Upper lobe of left lung (tissue), 4 donors: ENCODE measurements around the gene UBE3B.

Experiments
- POLR2A ChIP-seq, 4 donors: fragments of 450-650 bp; IDR thresholded peaks; one replicate each; pipeline ENCODE4 v1.5.1; 2016 to 2017; ENCODE audit warnings: antibody characterized with exemption in 4 of 4, mild to moderate bottlenecking in 2 of 4
- POLR2AphosphoS5 ChIP-seq, 2 donors: sonication (generic); formaldehyde crosslinking; IDR thresholded peaks; one replicate each; pipeline ENCODE4 v1.5.1; 2017; ENCODE audit warnings: antibody characterized with exemption in 2 of 2
- TF ChIP-seq, protein P1 (sequence below), 6 experiments: fragments of 450-650 bp in 4 of 6; fragments of 200-600 bp in 2 of 6; sonication (generic) in 2 of 6; IDR thresholded peaks; one replicate each; pipeline ENCODE4 v1.5.1; 2016 to 2019; ENCODE audit warnings: antibody characterized with exemption in 6 of 6

DNA sequence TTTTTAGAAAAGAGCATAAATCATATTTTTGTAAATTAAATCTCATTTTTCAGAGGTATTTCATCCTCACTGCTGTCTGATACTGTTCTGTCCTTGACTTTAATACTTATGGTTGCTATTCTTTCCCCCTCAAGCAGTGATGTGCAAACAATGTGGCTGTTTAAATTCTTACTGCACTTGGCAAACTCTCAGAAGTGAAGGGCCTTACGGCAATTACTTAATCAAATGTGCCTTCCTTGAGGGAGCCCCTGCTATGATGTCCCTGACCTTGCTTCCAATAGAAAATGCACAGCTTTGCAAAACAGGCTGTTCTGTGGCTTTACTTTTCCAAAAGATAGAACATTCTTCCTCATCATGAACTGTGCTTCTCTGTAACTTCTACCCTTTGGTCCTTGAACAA is 35.2 kb downstream of the UBE3B start:
- TF ChIP-seq POLR2A (IDR thresholded peaks at IDR 0.05) (no peak), POLR2AphosphoS5 (IDR thresholded peaks at IDR 0.05) (no peak)
- TF ChIP-seq, protein P1, sequence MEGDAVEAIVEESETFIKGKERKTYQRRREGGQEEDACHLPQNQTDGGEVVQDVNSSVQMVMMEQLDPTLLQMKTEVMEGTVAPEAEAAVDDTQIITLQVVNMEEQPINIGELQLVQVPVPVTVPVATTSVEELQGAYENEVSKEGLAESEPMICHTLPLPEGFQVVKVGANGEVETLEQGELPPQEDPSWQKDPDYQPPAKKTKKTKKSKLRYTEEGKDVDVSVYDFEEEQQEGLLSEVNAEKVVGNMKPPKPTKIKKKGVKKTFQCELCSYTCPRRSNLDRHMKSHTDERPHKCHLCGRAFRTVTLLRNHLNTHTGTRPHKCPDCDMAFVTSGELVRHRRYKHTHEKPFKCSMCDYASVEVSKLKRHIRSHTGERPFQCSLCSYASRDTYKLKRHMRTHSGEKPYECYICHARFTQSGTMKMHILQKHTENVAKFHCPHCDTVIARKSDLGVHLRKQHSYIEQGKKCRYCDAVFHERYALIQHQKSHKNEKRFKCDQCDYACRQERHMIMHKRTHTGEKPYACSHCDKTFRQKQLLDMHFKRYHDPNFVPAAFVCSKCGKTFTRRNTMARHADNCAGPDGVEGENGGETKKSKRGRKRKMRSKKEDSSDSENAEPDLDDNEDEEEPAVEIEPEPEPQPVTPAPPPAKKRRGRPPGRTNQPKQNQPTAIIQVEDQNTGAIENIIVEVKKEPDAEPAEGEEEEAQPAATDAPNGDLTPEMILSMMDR (IDR thresholded peaks at IDR 0.05) = no peak
